Right hindlimb (tissue), 1 donor: ENCODE results near the gene HEXIM1.

ENCODE experiments used
- DNase-seq: peaks from one replicate; pipeline ENCODE4 v3.0.0-alpha.2; 2018

HEXIM1 gene

GRCh38 chr17:45130681-45131615, 17.3 kb upstream of the HEXIM1 start:
- no peak for DNase-seq

- DNase-seq = peak; percentile 59
Observed at GRCh38 chr17:45131616-45132319, 16.5 kb upstream of the HEXIM1 start.

- no peak for DNase-seq
Observed at GRCh38 chr17:45132320-45132571, 16.0 kb upstream of the HEXIM1 start, which contains the start of gene PLCD3. TSS of gene PLCD3 (minus strand) at chr17:45132515. CDS start at chr17:45132410, 105 bp downstream.

GRCh38 chr17:45132572-45133463, 15.5 kb upstream of the HEXIM1 start:
- peak; percentile 94 for DNase-seq

GRCh38 chr17:45135192-45135977, 12.9 kb upstream of the HEXIM1 start, which contains the start of gene ACBD4:
TSS of gene ACBD4 (plus strand) at chr17:45135687. CDS start at chr17:45136145, 458 bp downstream.
- DNase-seq = peak; percentile 96

GRCh38 chr17:45135978-45136791, 12.1 kb upstream of the HEXIM1 start:
- DNase-seq = peak; percentile 27

GRCh38 chr17:45136846-45137560, 11.3 kb upstream of the HEXIM1 start:
- peak; percentile 23 for DNase-seq

- DNase-seq = peak; percentile 19
Observed at GRCh38 chr17:45137561-45138305, 10.5 kb upstream of the HEXIM1 start.

GRCh38 chr17:45138911-45139532, 9.3 kb upstream of the HEXIM1 start:
- no peak for DNase-seq

GRCh38 chr17:45139533-45139920, 8.7 kb upstream of the HEXIM1 start:
- DNase-seq = no peak

GRCh38 chr17:45143094-45143670, 5.1 kb upstream of the HEXIM1 start:
- DNase-seq = peak; percentile 35

GRCh38 chr17:45143767-45144198, 4.5 kb upstream of the HEXIM1 start:
- peak; percentile 91 for DNase-seq

- DNase-seq = peak; percentile 72
Observed at GRCh38 chr17:45144199-45145034, 3.9 kb upstream of the HEXIM1 start.

GRCh38 chr17:45145035-45145389, 3.3 kb upstream of the HEXIM1 start:
- no peak for DNase-seq

GRCh38 chr17:45146166-45146565, 2.1 kb upstream of the HEXIM1 start:
- DNase-seq = no peak

- no peak for DNase-seq
Observed at GRCh38 chr17:45146592-45146889, 1.7 kb upstream of the HEXIM1 start.

GRCh38 chr17:45146890-45147580, 1.2 kb upstream of the HEXIM1 start:
- DNase-seq = peak; percentile 91
